Colonic mucosa (tissue), 4 donors: ENCODE results near the gene PRELID1. TPM values are rescaled to one million over a fixed set of nuclear protein-coding genes. Genes with fewer than 3 reads are reported as not detected.

Experiments used
- DNase-seq: peaks from one replicate; pipeline ENCODE4 v3.0.0-alpha.2; 2020
- H3K27ac ChIP-seq: fragments of 200-600 bp; one replicate; pipeline ENCODE4 v1.8.0; 2021
- H3K27me3 ChIP-seq: fragments of 200-600 bp; one replicate; pipeline ENCODE4 v1.8.0; 2021
- H3K36me3 ChIP-seq: fragments of 200-600 bp; one replicate; pipeline ENCODE4 v1.8.0; 2021
- H3K4me1 ChIP-seq: fragments of 200-600 bp; one replicate; pipeline ENCODE4 v1.8.0; 2021; ENCODE audit warnings: mild to moderate bottlenecking
- H3K4me3 ChIP-seq: fragments of 200-600 bp; one replicate; pipeline ENCODE4 v1.8.0; 2021
- H3K9ac ChIP-seq, 2 donors: one replicate each; pipeline ENCODE4 v1.7.0; 2013; ENCODE audit warnings: control low read depth in 2 of 2, low read depth in 2 of 2, low read length in 2 of 2
- H3K9me3 ChIP-seq: fragments of 200-600 bp; one replicate; pipeline ENCODE4 v1.8.0; 2021
- intact Hi-C: fragments of 100-400 bp; cut with DNase I; formaldehyde crosslinking; loops from one replicate; pipeline ENCODE4 v1.14.1; 2022
- total RNA-seq, 2 donors: library from RNA; stranded (reverse); fragmentation: NEBNext Ultra II Directional in 1 of 2; extraction: Animal tissue kit (Norgen Biotek cat#: 25700) in 1 of 2; gene quantifications; one replicate each; pipeline ENCODE4 v1.2.1, GENCODE V29; 2021
- TF ChIP-seq, protein P1 (sequence below): fragments of 200-600 bp; IDR thresholded peaks from one replicate; pipeline ENCODE4 v1.8.0; 2022; ENCODE audit warnings: antibody characterized with exemption, mild to moderate bottlenecking
- donor health status: healthy.
- donor health status: DM: no; HTN: no; CAD: no.
- donor health status: DM: no; HTN: no; CAD: no.

Gene PRELID1
- total RNA-seq, 2 donors from 2014 or later = 245 to 396 TPM

DNA sequence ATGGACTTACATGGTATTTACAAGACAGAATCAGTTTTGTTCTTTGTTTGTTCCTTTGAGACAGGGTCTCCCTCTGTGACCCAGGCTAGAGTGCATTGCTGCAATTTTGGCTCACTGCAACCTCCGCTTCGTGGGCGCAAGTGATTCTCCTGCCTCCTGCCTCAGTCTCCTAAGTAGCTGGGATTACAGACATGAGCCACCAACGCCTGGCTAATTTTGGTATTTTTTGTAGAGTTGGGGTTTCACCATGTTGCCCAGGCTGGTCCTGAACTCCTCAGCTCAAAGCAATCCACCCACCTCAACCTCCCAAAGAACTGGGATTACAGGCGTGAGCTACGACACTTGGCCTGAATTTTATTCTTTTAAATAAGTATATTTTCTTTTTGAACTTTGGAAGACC, 27.7 kb upstream of the PRELID1 start:
- intact Hi-C loops = no loop called here
- TF ChIP-seq, protein P1, sequence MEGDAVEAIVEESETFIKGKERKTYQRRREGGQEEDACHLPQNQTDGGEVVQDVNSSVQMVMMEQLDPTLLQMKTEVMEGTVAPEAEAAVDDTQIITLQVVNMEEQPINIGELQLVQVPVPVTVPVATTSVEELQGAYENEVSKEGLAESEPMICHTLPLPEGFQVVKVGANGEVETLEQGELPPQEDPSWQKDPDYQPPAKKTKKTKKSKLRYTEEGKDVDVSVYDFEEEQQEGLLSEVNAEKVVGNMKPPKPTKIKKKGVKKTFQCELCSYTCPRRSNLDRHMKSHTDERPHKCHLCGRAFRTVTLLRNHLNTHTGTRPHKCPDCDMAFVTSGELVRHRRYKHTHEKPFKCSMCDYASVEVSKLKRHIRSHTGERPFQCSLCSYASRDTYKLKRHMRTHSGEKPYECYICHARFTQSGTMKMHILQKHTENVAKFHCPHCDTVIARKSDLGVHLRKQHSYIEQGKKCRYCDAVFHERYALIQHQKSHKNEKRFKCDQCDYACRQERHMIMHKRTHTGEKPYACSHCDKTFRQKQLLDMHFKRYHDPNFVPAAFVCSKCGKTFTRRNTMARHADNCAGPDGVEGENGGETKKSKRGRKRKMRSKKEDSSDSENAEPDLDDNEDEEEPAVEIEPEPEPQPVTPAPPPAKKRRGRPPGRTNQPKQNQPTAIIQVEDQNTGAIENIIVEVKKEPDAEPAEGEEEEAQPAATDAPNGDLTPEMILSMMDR = no peak
- H3K4me1 ChIP-seq = no peaks in the 10 kb centered on the region
- H3K9me3 ChIP-seq = no peaks in the 10 kb centered on the region
- no peak overlapping the region for H3K4me3 ChIP-seq
- H3K27ac ChIP-seq = no peak overlapping the region
- no peak overlapping the region for H3K9ac ChIP-seq
- no peaks in the 10 kb centered on the region for H3K27me3 ChIP-seq
- H3K36me3 ChIP-seq = peaks cover 15% of the 10 kb centered on the region
- DNase-seq = no peak

DNA sequence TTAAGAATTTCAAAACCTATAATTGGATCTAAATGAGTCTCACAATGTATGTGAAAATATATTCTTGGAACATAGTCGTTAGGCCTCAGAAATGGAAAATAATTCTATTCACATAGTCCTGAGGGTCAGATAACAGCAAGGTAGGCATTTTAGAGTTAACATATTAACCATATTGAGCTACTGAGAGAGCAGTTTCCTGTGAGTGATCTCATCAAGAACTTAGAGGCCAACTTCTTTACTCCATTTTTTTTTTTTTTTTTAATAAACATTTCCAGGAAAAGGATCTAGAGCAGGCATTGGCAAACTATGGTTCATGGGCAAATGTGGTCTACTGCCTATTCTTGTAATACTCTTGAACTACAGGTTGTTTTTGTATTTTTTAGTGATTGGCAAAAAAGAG, 26.7 kb upstream of the PRELID1 start:
- H3K4me3 ChIP-seq = no peak overlapping the region
- intact Hi-C loops = no loop called here
- peaks cover 25% of the 10 kb centered on the region for H3K36me3 ChIP-seq
- no peak overlapping the region for H3K27ac ChIP-seq
- no peaks in the 10 kb centered on the region for H3K9me3 ChIP-seq
- H3K9ac ChIP-seq = no peak overlapping the region
- no peaks in the 10 kb centered on the region for H3K27me3 ChIP-seq
- H3K4me1 ChIP-seq = no peaks in the 10 kb centered on the region
- TF ChIP-seq, protein P1 = no peak
- DNase-seq = no peak

DNA sequence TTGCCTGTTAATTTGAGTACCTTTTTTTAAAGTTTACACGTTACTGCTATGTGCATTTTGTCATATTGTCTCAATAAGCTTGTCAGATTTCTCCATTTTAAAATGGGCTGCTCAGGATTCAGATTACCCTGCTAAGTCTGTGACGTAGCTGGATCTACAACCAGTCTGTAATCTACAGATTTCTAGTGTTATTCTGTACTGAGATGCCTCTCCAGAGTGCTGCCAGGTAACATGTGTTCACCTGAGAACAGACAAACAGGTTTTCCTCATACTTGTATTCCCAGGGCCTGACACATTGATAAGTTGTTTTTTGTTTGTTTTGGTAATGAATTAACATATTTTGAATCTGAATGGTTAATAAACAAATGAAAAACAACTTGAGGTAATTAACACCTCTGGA, 15.4 kb upstream of the PRELID1 start:
- Histone ChIP-seq H3K9ac (no peak overlapping the region), H3K4me1 (no peaks in the 10 kb centered on the region), H3K9me3 (no peaks in the 10 kb centered on the region), H3K4me3 (no peak overlapping the region), H3K36me3 (peaks cover 8% of the 10 kb centered on the region), H3K27ac (no peak overlapping the region), H3K27me3 (no peaks in the 10 kb centered on the region)
- TF ChIP-seq, protein P1 = no peak
- intact Hi-C loops = no loop called here
- no peak for DNase-seq

DNA sequence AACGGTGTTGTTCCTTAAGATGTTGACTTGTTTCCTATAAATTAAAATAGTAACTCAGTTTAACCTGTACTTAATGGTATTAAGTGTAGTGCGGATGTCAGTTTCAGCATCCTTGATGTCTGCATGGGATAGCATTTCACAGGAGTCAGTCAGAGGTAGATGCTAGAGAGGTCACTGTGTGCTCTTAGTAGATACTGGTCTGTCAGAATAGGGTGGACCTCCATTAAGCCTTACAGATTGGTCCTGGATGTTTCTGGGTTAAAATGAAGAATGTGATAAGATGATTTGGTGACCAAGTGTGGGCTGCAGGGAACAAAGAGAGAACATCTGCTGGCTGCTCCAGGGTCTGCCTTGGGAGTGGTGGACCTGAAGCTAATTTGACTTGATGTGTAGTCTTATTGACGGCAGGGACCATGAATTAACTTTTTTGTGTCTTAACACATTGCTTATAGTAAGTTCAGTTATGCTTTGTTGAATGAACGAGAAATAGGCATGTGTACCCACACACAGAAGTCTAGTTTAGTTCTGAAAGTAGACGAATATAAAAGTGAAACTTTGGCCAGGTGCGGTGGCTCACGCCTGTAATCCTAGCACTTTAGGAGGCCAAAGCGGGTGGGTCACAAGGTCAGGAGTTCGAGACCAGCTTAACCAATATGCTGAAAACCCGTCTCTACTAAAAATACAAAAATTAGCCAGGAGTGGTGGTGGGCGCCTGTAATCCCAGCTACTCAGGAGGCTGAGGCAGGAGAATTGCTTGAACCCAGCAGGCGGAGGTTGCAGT, 12.6 kb upstream of the PRELID1 start:
- H3K4me1 ChIP-seq = no peaks in the 10 kb centered on the region
- no peak overlapping the region for H3K4me3 ChIP-seq
- H3K27me3 ChIP-seq = no peaks in the 10 kb centered on the region
- DNase-seq = no peak
- intact Hi-C loops = no loop called here
- peaks cover 12% of the 10 kb centered on the region for H3K36me3 ChIP-seq
- no peak overlapping the region for H3K27ac ChIP-seq
- TF ChIP-seq, protein P1 = no peak
- H3K9me3 ChIP-seq = no peaks in the 10 kb centered on the region
- no peak overlapping the region for H3K9ac ChIP-seq

DNA sequence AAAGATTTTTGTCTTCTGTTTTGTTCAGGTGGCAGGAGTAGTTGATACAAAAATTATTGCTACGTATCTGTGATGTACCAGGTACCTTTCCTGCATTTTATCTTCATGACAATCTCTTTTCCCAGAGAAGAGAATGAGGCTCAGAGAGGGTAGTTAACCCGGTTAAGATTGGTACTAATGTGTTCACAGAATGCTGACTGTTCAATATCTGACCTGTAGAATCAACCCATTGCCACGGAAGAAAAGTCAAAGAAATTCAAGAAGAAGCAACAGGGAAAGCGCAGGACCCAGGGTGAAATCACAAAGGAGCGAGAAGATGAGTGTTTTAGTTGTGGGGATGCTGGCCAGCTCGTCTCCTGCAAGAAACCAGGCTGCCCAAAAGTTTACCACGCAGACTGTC, 11.9 kb upstream of the PRELID1 start:
- no peaks in the 10 kb centered on the region for H3K27me3 ChIP-seq
- H3K9ac ChIP-seq = no peak overlapping the region
- TF ChIP-seq, protein P1 = no peak
- DNase-seq = no peak
- no peak overlapping the region for H3K27ac ChIP-seq
- H3K36me3 ChIP-seq = peaks cover 12% of the 10 kb centered on the region
- H3K4me1 ChIP-seq = no peaks in the 10 kb centered on the region
- H3K4me3 ChIP-seq = no peak overlapping the region
- no peaks in the 10 kb centered on the region for H3K9me3 ChIP-seq
- intact Hi-C loops = no loop called here
